NT2/D1 (cell line): ENCODE results near the gene FGFR3.

Experiments used
- SUZ12 ChIP-seq: IDR thresholded peaks from 2 replicates; pipeline ENCODE4 v1.6.1; 2011; ENCODE audit not compliant: insufficient read length, insufficient read depth; ENCODE audit errors: extremely low read depth
- YY1 ChIP-seq: IDR thresholded peaks from 2 replicates; pipeline ENCODE4 v1.6.1; 2011; ENCODE audit not compliant: insufficient read length, insufficient read depth
- ZNF274 ChIP-seq: IDR thresholded peaks from 2 replicates; pipeline ENCODE4 v1.6.1; 2011; ENCODE audit warnings: mild to moderate bottlenecking, low read depth, low read length

GRCh38 chr4:1834047-1834775 is 41.1 kb downstream of the FGFR3 start:
- TF ChIP-seq YY1, result no peak
- no peak for TF ChIP-seq SUZ12
- no peak for TF ChIP-seq ZNF274
